ENCODE results near the gene NCDN. TPM values are rescaled to one million over a fixed set of nuclear protein-coding genes. Genes with fewer than 3 reads are reported as not detected.

The NCDN gene
- total and polyA plus RNA-seq, 2 donors (not counting 3 experiments of a cell fraction or from before 2014, with no cell fraction given) = 17.3 to 22.0 TPM

- H3K9me1 ChIP-seq (replicated peaks; ENCODE audit: control insufficient read depth, extremely low read depth, insufficient read depth, low read length) = no peaks in the 10 kb centered on the region
- POLR2A ChIA-PET = no interaction called here
- no peak for DNase-seq (ENCODE audit: low read depth, low spot score)
- no peaks in the 10 kb centered on the region for H3K79me2 ChIP-seq (ENCODE audit: control insufficient read depth, insufficient read depth, low read length)
- H3K4me3 ChIP-seq (replicated peaks in 1 of 3; ENCODE audit: insufficient read depth in 1 of 3, low read depth in 1 of 3, low read length in 3 of 3) = no peak overlapping the region
- no peak overlapping the region for H2AFZ ChIP-seq (ENCODE audit: low read depth, low read length)
- H3K4me2 ChIP-seq (ENCODE audit: insufficient read depth, low read length) = no peak overlapping the region
- H3K9me3 ChIP-seq (replicated peaks; ENCODE audit: control insufficient read depth, insufficient read depth, low read length) = no peaks in the 10 kb centered on the region
- no peak for FAIRE-seq
- CTCF ChIA-PET = interaction anchor here (0.7 to 2.2 kb wide), 2 partner anchors 53 to 68 kb away, joined by 3 to 7 read pairs; partner anchors contain the start of gene TFAP2E
- no TSS peak for BruUV-seq (replicated peaks)
- H3K4me1 ChIP-seq (ENCODE audit: control insufficient read depth, extremely low read depth, insufficient read depth, low read length) = no peaks in the 10 kb centered on the region
- H3K27me3 ChIP-seq (ENCODE audit: control insufficient read depth in 2 of 2, insufficient read depth in 2 of 2, low read length in 2 of 2) = no peaks in the 10 kb centered on the region
- TF ChIP-seq MAX (IDR thresholded peaks at IDR 0.05; ENCODE audit: insufficient read depth, insufficient read length) (no peak), GATA2 (IDR thresholded peaks at IDR 0.05; ENCODE audit: insufficient read depth, insufficient read length, low read depth, low read length) (no peak), EZH2 (IDR thresholded peaks at IDR 0.05; ENCODE audit: borderline replicate concordance, low read depth, low read length, severe bottlenecking) (no peak), POLR2A (IDR thresholded peaks at IDR 0.05; ENCODE audit: low read depth, low read length) (no peak), JUN (IDR thresholded peaks at IDR 0.05; ENCODE audit: borderline replicate concordance, insufficient read depth, insufficient read length, low read depth) (no peak), FOS (IDR thresholded peaks at IDR 0.05; ENCODE audit: borderline replicate concordance, insufficient read depth, low read length) (no peak), POLR2AphosphoS5 (IDR thresholded peaks at IDR 0.05; ENCODE audit: insufficient read depth, low read depth, low read length) (no peak), MYC (IDR thresholded peaks at IDR 0.05; ENCODE audit: low read depth, low read length) (no peak), CTCF (IDR thresholded peaks at IDR 0.05; ENCODE audit: extremely low read depth in 1 of 2, insufficient read depth in 1 of 2, low read depth in 1 of 2, low read length in 2 of 2) (no peak)
- no peak overlapping the region for H3K9ac ChIP-seq (replicated peaks; ENCODE audit: extremely low read depth, insufficient read depth, low read length)
- H4K20me1 ChIP-seq (replicated peaks; ENCODE audit: control insufficient read depth, extremely low read depth, insufficient read depth, low read length) = no peaks in the 10 kb centered on the region
- intact Hi-C loops (cut with micrococcal nuclease) (no loop called here), dilution Hi-C loops (cut with MboI; ENCODE audit: extremely low pct_ligation_motif_present, low sequenced_read_pairs) (no loop called here)
- H3K36me3 ChIP-seq (ENCODE audit: control insufficient read depth in 2 of 2, extremely low read depth in 1 of 2, insufficient read depth in 2 of 2, low read length in 2 of 2) = no peaks in the 10 kb centered on the region
- H3K27ac ChIP-seq (ENCODE audit: insufficient read depth, low read depth, low read length) = no peak overlapping the region
Measured at GRCh38 chr1:35519432-35519831, 38.2 kb upstream of the NCDN start.
